IMR-90 (cell line): ENCODE data around the gene CENPM. TPM values are rescaled to one million over a fixed set of nuclear protein-coding genes. Genes with fewer than 3 reads are reported as not detected.

Experiments
- ATAC-seq: fragments of 200-7000 bp; cut with Tn5 transposase; 2 replicates; pipeline ENCODE4 v1.9.1; 2020; ENCODE audit warnings: low read depth, mild to moderate bottlenecking, moderate library complexity
- BruUV-seq: library from RNA; stranded (reverse); fragments of 400-500 nt; replicated peaks from 2 replicates; lab custom pipeline; 2021; lab: Mats Ljungman, UMichigan
- CTCF ChIA-PET: fragments of 300-600 bp; formaldehyde crosslinking; extraction: SDS; loops from one replicate; lab custom pipeline; 2021; ENCODE audit warnings: antibody characterized with exemption; lab: Yijun Ruan, JAX
- POLR2A ChIA-PET: fragments of 300-600 bp; sonication (Branson Sonifier 250); formaldehyde crosslinking; loops from one replicate; lab custom pipeline; 2022; ENCODE audit warnings: antibody characterized with exemption; ENCODE audit not compliant: unreplicated experiment; lab: Charles Lee
- DNase-seq: peaks from one replicate; pipeline ENCODE4 v3.0.0; 2013
- H2AFZ ChIP-seq: replicated peaks from 2 replicates; pipeline ENCODE3; 2013; ENCODE audit warnings: low read length, mild to moderate bottlenecking; ENCODE audit not compliant: poor library complexity
- H2AK5ac ChIP-seq: 2 replicates; pipeline ENCODE4 v1.6.1; 2013; ENCODE audit warnings: low read depth, low read length, inconsistent platforms
- H2AK9ac ChIP-seq: replicated peaks from 2 replicates; pipeline ENCODE3; 2013; ENCODE audit warnings: mild to moderate bottlenecking, low read depth, low read length, moderate library complexity; ENCODE audit not compliant: poor library complexity
- H2BK120ac ChIP-seq: 2 replicates; pipeline ENCODE4 v1.6.1; 2013; ENCODE audit warnings: low read depth, low read length, inconsistent platforms
- H2BK15ac ChIP-seq: 3 replicates; pipeline ENCODE4 v1.6.1; 2013; ENCODE audit warnings: low read depth, low read length, inconsistent platforms
- H2BK20ac ChIP-seq: 2 replicates; pipeline ENCODE4 v1.6.1; 2013; ENCODE audit warnings: low read depth, mild to moderate bottlenecking, inconsistent platforms, low read length, moderate library complexity
- H2BK5ac ChIP-seq: 2 replicates; pipeline ENCODE4 v1.6.1; 2013; ENCODE audit warnings: mild to moderate bottlenecking, low read depth, low read length, inconsistent platforms; ENCODE audit not compliant: poor library complexity, severe bottlenecking
- H3K14ac ChIP-seq: replicated peaks from 2 replicates; pipeline ENCODE4 v1.6.1; 2013; ENCODE audit warnings: low read depth, low read length, inconsistent platforms
- H3K18ac ChIP-seq: 2 replicates; pipeline ENCODE4 v1.6.1; 2013; ENCODE audit warnings: low read depth, low read length, control low read depth
- H3K23ac ChIP-seq: 2 replicates; pipeline ENCODE4 v1.6.1; 2013; ENCODE audit warnings: low read depth, low read length, inconsistent platforms
- H3K27ac ChIP-seq: 2 replicates; pipeline ENCODE4 v1.5.1; 2013; ENCODE audit warnings: mild to moderate bottlenecking, control low read depth, low read length; ENCODE audit not compliant: insufficient read depth
- H3K27me3 ChIP-seq: 2 replicates; pipeline ENCODE4 v1.6.1; 2013; ENCODE audit warnings: low read length; ENCODE audit not compliant: control insufficient read depth, insufficient read depth
- H3K36me3 ChIP-seq: 2 replicates; pipeline ENCODE4 v1.6.1; 2013; ENCODE audit warnings: low read length, mixed read lengths; ENCODE audit not compliant: control insufficient read depth, insufficient read depth
- H3K4ac ChIP-seq: 2 replicates; pipeline ENCODE4 v1.6.1; 2013; ENCODE audit warnings: low read depth, low read length, inconsistent platforms
- H3K4me1 ChIP-seq: 2 replicates; pipeline ENCODE4 v1.6.1; 2013; ENCODE audit warnings: low read length, mixed read lengths; ENCODE audit not compliant: control insufficient read depth, insufficient read depth
- H3K4me2 ChIP-seq: 2 replicates; pipeline ENCODE4 v1.6.1; 2013; ENCODE audit warnings: low read depth, mild to moderate bottlenecking, control low read depth, low read length, moderate library complexity
- H3K4me3 ChIP-seq: 2 replicates; pipeline ENCODE4 v1.5.1; 2013; ENCODE audit warnings: low read depth, mild to moderate bottlenecking, control low read depth, low read length, moderate library complexity; ENCODE audit not compliant: insufficient read depth
- H3K56ac ChIP-seq: 2 replicates; pipeline ENCODE4 v1.6.1; 2013; ENCODE audit warnings: low read length, inconsistent platforms; ENCODE audit not compliant: insufficient read depth; ENCODE audit errors: extremely low read depth
- H3K79me1 ChIP-seq, 2 experiments: 2 replicates each; pipeline ENCODE4 v1.6.1; 2013; ENCODE audit warnings: low read length in 2 of 2, inconsistent platforms in 1 of 2, low read depth in 1 of 2
- H3K9ac ChIP-seq: 2 replicates; pipeline ENCODE4 v1.6.1; 2013; ENCODE audit warnings: low read depth, low read length, control low read depth
- H3K9me1 ChIP-seq: 2 replicates; pipeline ENCODE4 v1.6.1; 2013; ENCODE audit warnings: low read length, inconsistent platforms; ENCODE audit not compliant: insufficient read depth
- H3K9me3 ChIP-seq: 2 replicates; pipeline ENCODE4 v1.6.1; 2013; ENCODE audit warnings: low read length; ENCODE audit not compliant: control insufficient read depth, insufficient read depth
- H4K20me1 ChIP-seq: 2 replicates; pipeline ENCODE4 v1.6.1; 2013; ENCODE audit warnings: low read length, inconsistent platforms; ENCODE audit not compliant: insufficient read depth
- H4K5ac ChIP-seq: 2 replicates; pipeline ENCODE4 v1.6.1; 2013; ENCODE audit warnings: mild to moderate bottlenecking, low read depth, low read length, control low read depth
- H4K8ac ChIP-seq, 2 experiments: 2 replicates each; pipeline ENCODE4 v1.6.1; 2013; ENCODE audit warnings: low read depth in 2 of 2, low read length in 2 of 2, control low read depth in 1 of 2, inconsistent platforms in 1 of 2
- H4K91ac ChIP-seq: 2 replicates; pipeline ENCODE4 v1.6.1; 2013; ENCODE audit warnings: low read depth, low read length, inconsistent platforms; ENCODE audit not compliant: insufficient read depth
- BHLHE40 ChIP-seq: fragments of 150-350 bp; IDR thresholded peaks from 2 replicates; pipeline ENCODE4 v1.6.1; 2016; ENCODE audit warnings: mild to moderate bottlenecking, low read depth, low read length
- CEBPB ChIP-seq: IDR thresholded peaks from 2 replicates; pipeline ENCODE4 v1.6.1; 2012; ENCODE audit warnings: low read depth, low read length, improper control_type of control experiment
- CHD1 ChIP-seq: IDR thresholded peaks from 2 replicates; pipeline ENCODE4 v1.6.1; 2012; ENCODE audit warnings: low read depth, low read length, improper control_type of control experiment
- CTCF ChIP-seq: conservative IDR thresholded peaks from 2 replicates; pipeline ENCODE4 v1.5.1; 2012; ENCODE audit warnings: mild to moderate bottlenecking, low read depth, low read length, improper control_type of control experiment
- FOS ChIP-seq: fragments of 150-350 bp; IDR thresholded peaks from 2 replicates; pipeline ENCODE4 v1.6.1; 2016; ENCODE audit warnings: low read depth, low read length
- MAFK ChIP-seq: IDR thresholded peaks from 2 replicates; pipeline ENCODE4 v1.6.1; 2012; ENCODE audit warnings: low read depth, low read length, improper control_type of control experiment
- MAZ ChIP-seq: IDR thresholded peaks from 2 replicates; pipeline ENCODE4 v1.6.1; 2012; ENCODE audit warnings: low read depth, mild to moderate bottlenecking, low read length, improper control_type of control experiment, moderate library complexity, borderline replicate concordance
- MXI1 ChIP-seq: IDR thresholded peaks from 2 replicates; pipeline ENCODE4 v1.6.1; 2012; ENCODE audit warnings: low read depth, mild to moderate bottlenecking, low read length, moderate library complexity, borderline replicate concordance
- NFE2L2 ChIP-seq: fragments of 150-350 bp; IDR thresholded peaks from 2 replicates; pipeline ENCODE4 v1.6.1; 2016; ENCODE audit warnings: low read depth, mild to moderate bottlenecking, low read length
- POLR2A ChIP-seq: IDR thresholded peaks from 2 replicates; pipeline ENCODE4 v1.6.1; 2012; ENCODE audit warnings: mild to moderate bottlenecking, low read depth, low read length
- RAD21 ChIP-seq: IDR thresholded peaks from 2 replicates; pipeline ENCODE4 v1.6.1; 2012; ENCODE audit warnings: low read length, improper control_type of control experiment
- RCOR1 ChIP-seq: IDR thresholded peaks from 2 replicates; pipeline ENCODE4 v1.6.1; 2012; ENCODE audit warnings: mild to moderate bottlenecking, low read length, improper control_type of control experiment; ENCODE audit not compliant: insufficient replicate concordance
- RFX5 ChIP-seq: IDR thresholded peaks from 2 replicates; pipeline ENCODE4 v1.8.0; 2012; ENCODE audit warnings: low read depth, mild to moderate bottlenecking, low read length, moderate library complexity
- SMC3 ChIP-seq: fragments of 150-350 bp; IDR thresholded peaks from 2 replicates; pipeline ENCODE4 v1.6.1; 2016; ENCODE audit warnings: low read depth, mild to moderate bottlenecking, antibody characterized with exemption, low read length, moderate library complexity
- USF2 ChIP-seq: fragments of 150-350 bp; IDR thresholded peaks from 2 replicates; pipeline ENCODE4 v1.6.1; 2017; ENCODE audit warnings: mild to moderate bottlenecking, antibody characterized with exemption, low read length, low read depth
- whole genome bisulfite sequencing, 2 experiments: methylation state at CpG; one replicate each; pipeline versions ENCODE4 v1.1.5 to v1.1.7; 2013; ENCODE audit warnings: missing lambda C conversion rate in 2 of 2; ENCODE audit not compliant: insufficient read length in 1 of 2; ENCODE audit errors: extremely low coverage in 2 of 2; 5-methylcytosine and 5-hydroxymethylcytosine counted together
- dilution Hi-C: fragments of 300-500 bp; cut with HindIII; formaldehyde crosslinking; loops from one replicate; pipeline ENCODE4 v1.14.3; 2018; ENCODE audit warnings: low sequenced_read_pairs; ENCODE audit not compliant: unreplicated experiment
- in situ Hi-C: fragments of 300-500 bp; cut with MboI; formaldehyde crosslinking; loops from 3 replicates; pipeline ENCODE4 v1.14.3; 2019; ENCODE audit warnings: low sequenced_read_pairs, inconsistent platforms, mixed read lengths
- intact Hi-C: fragments of 100-400 bp; cut with micrococcal nuclease; formaldehyde crosslinking; loops from 2 replicates; pipeline ENCODE4 v1.10.0; 2022
- polyA plus RNA-seq, 3 experiments: library from polyadenylated mRNA; depleted of rRNA; stranded (reverse); fragments of >200 nt; gene quantifications; 2 replicates each; pipeline ENCODE4 v1.2.3, GENCODE V29; 2012; ENCODE audit warnings: low replicate concordance in 1 of 3
- total RNA-seq: library from RNA; depleted of rRNA; stranded (reverse); fragments of >200 nt; gene quantifications from 2 replicates; pipeline ENCODE4 v1.2.3, GENCODE V29; 2012
- TF ChIP-seq, protein P1 (sequence below): fragments of 150-350 bp; IDR thresholded peaks from 2 replicates; pipeline ENCODE4 v1.6.1; 2016; ENCODE audit warnings: low read depth, mild to moderate bottlenecking, low read length, moderate library complexity, borderline replicate concordance

CENPM gene
- total and polyA plus RNA-seq, 2 of the 4 experiments (the other 2 are of a cell fraction) = 18.1 to 20.1 TPM

DNA sequence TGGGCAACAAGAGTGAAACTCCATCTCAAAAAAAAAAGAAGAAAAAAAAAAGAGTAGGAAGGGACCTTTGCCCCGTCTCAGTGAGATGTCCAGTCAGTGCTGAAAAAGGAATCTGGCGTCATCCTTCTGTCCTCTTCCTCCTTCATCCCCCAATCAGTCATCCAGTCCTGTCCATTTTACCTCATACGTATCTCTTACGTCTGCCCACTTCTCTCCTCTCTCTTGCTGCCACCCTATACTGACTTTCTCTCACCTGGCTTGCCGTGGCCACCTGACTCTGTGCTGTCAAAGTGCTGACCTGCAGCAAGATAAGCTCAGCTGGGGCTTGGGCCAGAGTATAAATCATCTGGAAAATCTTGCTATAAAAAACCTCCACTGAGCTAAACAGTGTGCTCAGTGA, 35.9 kb upstream of the CENPM start:
- no peak overlapping the region for H2BK15ac ChIP-seq
- ChIA-PET CTCF (interaction anchor here (1.4 kb wide), 1 partner anchor 127 kb away, joined by 4 read pairs; no protein-coding TSS in a partner anchor), POLR2A (no interaction called here)
- no peaks in the 10 kb centered on the region for H3K9me3 ChIP-seq
- no peaks in the 10 kb centered on the region for H3K4me1 ChIP-seq
- no peak overlapping the region for H2BK20ac ChIP-seq
- WGBS, 2 experiments = 58% methylated on average over 3 of the region's 5 CpGs; no CpG with 5 or more reads in 1 of the 2 experiments
- H4K8ac ChIP-seq = no peak overlapping the region
- DNase-seq = no peak
- H3K56ac ChIP-seq = no peak overlapping the region
- no peak overlapping the region for H2AK9ac ChIP-seq
- no peaks in the 10 kb centered on the region for H4K20me1 ChIP-seq
- in situ Hi-C loops = no loop called here
- H3K27me3 ChIP-seq = peaks cover 44% of the 10 kb centered on the region
- TF ChIP-seq FOS (no peak), RCOR1 (no peak), USF2 (no peak), BHLHE40 (no peak), MAFK (no peak), MXI1 (no peak), POLR2A (no peak), CEBPB (no peak), MAZ (no peak), RFX5 (no peak), SMC3 (no peak), CHD1 (no peak), RAD21 (no peak), CTCF (no peak), NFE2L2 (no peak)
- TF ChIP-seq, protein P1, sequence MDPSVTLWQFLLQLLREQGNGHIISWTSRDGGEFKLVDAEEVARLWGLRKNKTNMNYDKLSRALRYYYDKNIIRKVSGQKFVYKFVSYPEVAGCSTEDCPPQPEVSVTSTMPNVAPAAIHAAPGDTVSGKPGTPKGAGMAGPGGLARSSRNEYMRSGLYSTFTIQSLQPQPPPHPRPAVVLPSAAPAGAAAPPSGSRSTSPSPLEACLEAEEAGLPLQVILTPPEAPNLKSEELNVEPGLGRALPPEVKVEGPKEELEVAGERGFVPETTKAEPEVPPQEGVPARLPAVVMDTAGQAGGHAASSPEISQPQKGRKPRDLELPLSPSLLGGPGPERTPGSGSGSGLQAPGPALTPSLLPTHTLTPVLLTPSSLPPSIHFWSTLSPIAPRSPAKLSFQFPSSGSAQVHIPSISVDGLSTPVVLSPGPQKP = no peak
- no peak overlapping the region for H3K27ac ChIP-seq
- H3K79me1 ChIP-seq = no peaks in the 10 kb centered on the region
- H3K9me1 ChIP-seq = no peaks in the 10 kb centered on the region
- no peak overlapping the region for H3K18ac ChIP-seq
- no peak for ATAC-seq
- no peak overlapping the region for H3K14ac ChIP-seq
- no peak overlapping the region for H4K5ac ChIP-seq
- H3K4me3 ChIP-seq = no peak overlapping the region
- dilution Hi-C loops = no loop called here
- no peak overlapping the region for H4K91ac ChIP-seq
- H3K4ac ChIP-seq = no peak overlapping the region
- H3K4me2 ChIP-seq = no peak overlapping the region
- no peak overlapping the region for H3K9ac ChIP-seq
- H3K23ac ChIP-seq = no peak overlapping the region
- no peak overlapping the region for H2BK5ac ChIP-seq
- peak overlapping the region; percentile 4 for H2AFZ ChIP-seq
- H2BK120ac ChIP-seq = no peak overlapping the region
- intact Hi-C loops = no loop called here
- H2AK5ac ChIP-seq = no peak overlapping the region
- H3K36me3 ChIP-seq = no peaks in the 10 kb centered on the region
- BruUV-seq = no TSS peak
